HG03571 (cell line): ENCODE measurements around the gene XPR1.

Experiments
- ATAC-seq: cut with Tn5 transposase; IDR thresholded peaks from one replicate; pipeline ENCODE4 v1.9.1; 2021; ENCODE audit not compliant: unreplicated experiment

The XPR1 gene

DNA sequence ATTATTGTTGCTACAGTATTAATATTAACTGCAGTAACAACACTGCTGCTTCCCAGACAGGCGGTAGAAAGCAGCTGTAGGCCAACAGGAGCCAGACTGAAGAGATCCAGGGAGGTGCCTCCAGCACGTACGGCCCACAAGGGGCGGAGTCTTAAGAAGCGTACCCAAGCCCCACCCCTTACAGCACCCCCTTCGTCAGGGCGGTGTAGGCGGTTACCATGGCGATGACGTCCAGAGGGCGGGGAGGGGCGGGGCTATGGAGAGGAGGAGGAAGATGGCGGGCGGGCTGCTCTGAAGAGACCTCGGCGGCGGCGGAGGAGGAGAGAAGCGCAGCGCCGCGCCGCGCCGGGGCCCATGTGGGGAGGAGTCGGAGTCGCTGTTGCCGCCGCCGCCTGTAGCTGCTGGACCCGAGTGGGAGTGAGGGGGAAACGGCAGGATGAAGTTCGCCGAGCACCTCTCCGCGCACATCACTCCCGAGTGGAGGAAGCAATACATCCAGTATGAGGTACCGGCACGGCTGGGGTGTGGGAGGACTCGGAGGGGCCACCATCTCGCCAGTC lies at the start of gene XPR1:
Gene XPR1 (plus strand): TSS at position 257 of the 560 bp plus-strand sequence. CDS start 180 bp downstream, at position 437.
- peak; percentile 99 for ATAC-seq

DNA sequence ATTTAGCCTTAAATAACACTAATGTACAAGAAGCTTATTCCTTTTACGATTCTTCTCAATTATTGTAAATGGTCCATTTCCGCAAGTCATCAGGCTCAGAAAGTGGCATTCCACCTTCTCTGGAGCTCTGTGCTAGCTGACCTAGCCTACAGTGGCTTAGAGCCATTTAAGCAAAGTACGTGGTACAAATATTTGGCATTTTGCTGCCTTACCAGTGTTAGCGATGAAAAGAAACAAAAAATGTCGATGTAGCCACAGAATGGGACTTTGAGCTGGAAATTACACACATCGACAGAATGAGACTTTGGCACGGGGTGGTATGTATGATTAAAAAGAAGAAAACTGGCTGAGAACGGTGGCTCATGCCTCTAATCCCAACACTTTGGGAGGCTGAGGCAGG lies 47.0 kb upstream of the XPR1 start:
- no peak for ATAC-seq

DNA sequence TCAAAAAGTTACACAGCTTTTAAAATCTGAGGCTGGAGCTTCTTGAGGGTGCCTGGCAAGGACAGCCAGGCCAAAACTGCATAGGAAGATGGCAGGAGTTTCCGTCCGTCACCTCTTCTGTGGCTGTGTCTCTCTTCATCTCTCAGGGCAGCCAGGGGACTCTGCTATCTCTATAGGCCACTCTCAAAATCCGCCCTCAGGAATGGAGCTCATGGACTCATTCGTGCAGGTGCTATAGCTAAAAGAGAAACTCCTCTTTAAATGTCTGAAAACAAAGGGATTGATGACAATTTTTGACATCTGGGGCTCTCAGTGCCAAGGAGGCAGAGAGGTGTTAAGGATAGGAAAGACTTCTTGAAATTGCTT lies 45.8 kb upstream of the XPR1 start:
- no peak for ATAC-seq

DNA sequence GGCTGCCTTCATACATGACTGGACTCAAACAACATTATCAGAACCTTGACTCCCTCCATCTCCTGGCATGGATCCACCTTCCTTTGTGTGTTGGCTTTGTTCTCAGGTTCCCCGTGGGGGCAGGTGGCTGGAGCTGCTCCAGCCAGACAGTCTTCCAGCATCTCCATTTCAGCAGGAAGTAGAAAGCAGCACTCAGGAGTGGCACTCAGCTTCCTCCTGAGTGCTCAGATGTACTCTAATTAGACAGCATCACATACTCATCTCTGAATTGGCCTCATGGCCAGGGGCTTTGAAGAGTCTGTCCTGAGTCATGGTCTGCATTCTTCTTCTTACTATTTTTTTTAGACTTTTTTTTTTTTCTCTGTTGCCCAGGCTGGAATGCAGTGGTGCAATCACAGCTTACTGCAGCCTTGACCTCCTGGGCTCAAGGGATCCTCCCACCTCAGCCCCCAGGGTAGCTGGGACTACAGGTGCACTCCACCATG lies 45.1 kb upstream of the XPR1 start:
- ATAC-seq = no peak

DNA sequence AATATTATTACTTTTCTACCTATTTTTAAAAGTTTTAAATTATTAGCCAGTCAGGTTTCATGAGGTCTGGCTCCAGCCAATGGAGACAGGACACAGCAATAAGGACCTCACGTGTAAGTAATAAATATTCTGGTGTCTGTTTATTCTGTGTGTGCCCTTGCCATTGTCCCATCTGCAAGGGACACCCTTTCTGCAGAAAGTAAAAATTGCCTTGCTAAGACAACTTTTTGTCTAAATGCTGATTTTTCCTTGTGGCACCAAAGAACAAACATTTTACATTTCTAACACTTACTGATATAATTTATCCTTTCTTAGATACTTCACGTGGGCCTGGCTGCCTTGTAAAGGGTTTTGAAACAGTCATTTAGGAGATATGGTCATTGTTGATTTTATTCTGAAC lies 43.7 kb upstream of the XPR1 start:
- no peak for ATAC-seq

DNA sequence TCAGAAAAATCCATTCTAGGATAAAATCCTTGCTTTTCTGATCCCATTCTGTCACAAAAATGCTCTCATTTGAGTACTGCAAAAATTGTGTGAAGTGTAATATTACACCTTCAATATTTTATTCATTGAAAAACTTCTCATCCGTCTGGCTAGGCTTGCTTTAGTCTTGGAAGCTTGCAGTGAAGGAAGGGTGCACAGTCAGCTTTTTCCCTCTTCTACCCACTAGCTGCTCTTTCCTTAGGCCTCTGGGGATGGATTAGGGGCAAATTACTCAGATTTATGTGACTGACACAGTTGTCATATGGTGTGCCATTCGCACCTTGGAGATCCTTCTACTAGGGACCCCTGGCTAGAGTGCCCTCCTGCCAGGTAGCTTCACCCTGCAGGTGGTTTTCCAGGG lies 40.9 kb upstream of the XPR1 start:
- ATAC-seq = no peak

DNA sequence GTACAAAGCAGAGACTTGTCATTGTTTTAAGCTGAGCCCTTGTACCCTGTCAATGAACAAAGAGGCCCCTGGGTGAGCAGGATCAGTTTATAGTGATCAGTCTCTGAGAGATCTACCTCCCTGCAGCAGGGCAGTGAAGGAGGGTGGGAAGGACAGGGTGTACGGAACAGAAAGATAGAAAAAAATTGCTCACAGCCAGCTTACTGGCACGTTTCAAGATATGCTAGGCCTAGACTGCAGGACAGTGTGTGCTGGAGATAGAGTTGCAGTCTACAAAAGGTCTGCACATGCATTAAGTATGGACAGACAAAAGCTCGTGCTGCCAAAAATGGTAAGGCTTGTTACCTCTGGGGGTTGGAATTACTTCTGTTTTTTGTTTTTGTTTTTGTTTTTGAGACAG lies 38.4 kb upstream of the XPR1 start:
- ATAC-seq = no peak

DNA sequence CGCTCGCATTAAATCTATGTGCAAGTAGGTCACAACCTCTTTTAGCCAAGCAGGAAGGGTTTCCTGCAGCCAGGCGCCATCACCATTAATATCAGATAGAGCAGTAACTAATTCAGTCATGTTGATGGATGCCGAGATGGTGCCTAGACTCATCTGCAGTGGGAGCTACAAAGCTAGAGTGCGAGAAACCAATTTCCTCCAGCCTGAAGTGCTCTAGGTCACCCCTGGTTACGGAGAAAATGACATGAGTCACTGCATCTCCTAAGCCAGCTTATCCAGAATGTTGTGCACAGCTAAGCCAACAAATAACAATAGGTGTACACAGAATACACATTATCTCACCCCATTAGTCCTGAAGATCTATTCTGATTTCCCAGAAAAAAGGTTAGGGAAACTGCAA lies 37.1 kb upstream of the XPR1 start:
- no peak for ATAC-seq

DNA sequence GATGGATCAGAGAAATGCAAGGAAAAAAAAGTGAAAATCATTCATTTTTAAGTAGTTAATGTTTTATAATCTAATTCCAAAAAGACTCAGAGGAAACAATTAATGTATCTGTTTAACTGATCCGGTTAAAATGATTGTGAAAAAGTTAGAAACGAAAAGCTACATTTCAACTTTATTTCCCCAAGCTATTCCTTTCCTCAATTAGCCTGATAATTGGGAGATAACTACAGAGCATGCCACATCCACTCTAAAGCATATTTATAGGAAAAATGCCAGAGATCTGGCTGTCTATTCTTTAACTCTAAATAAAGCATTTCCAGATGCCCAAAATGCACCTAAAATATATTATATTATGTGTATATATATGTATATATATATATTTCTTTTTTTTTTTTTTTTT lies 35.9 kb upstream of the XPR1 start:
- no peak for ATAC-seq

DNA sequence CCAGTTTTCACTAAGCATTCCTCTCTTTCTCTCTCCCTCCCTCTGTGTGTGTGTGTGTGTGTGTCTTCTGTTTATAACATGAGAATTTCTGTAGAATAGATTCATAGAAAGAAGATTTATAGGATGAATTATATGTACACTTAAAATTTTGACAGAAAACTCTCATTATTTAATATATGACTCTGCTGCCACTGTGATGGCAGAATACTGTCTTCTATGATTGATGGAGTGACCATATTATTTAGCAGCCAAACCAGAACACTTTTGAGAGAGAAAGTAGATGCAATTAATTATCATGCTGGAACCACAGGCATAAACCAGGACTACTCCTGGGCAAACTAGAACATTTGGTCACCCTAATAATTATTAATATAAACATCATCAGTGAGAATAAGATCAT lies 34.3 kb upstream of the XPR1 start:
- ATAC-seq = no peak

DNA sequence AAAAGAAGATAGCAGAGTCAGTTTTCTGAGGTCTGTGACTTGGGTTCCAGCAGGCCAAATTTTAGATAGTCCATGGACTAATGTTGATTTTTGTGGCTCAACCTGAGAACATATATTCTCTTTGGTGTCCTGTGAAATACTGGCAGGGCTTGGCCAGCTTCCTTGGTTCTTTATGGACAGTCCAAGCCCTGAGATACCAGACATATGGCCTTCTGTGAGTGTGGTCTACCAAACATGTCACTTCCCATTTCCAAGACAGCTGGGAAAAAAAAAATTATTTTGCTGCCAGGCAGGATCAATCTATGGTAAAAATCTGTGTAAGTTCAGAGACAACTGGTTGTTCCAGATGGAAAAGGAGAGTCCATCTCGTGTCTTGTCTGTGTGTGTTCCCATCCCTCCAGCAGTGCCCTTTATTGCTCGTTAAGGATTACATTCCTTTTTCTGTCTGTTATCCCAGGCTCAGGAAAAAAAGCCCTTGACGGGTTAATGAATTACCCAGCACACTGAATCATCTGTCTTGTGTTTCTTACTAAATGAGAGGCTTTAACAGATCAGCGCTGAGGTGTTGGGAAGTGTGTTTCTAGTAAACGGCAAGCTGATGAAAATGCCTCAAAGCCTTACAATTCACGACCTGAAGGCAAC lies 33.4 kb upstream of the XPR1 start:
- no peak for ATAC-seq

DNA sequence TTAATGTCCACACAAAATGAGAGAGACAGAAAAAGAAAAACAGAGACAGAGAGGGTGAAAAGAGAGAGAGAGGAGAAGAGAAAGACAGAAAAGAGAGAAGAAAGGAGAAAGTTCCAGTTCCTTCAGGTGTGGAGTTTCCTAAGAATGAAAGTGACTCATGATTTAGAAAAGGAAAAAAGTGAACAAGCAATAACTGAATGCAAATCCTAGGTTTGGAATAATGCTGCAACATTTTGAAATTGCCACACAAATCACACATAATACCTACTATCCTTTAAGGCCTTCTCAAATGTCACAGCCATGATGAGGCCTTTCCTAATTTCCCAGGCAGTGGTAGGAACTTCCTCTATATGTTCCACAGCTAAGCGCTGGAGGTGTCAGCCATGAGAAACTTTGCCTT lies 31.5 kb upstream of the XPR1 start:
- no peak for ATAC-seq

DNA sequence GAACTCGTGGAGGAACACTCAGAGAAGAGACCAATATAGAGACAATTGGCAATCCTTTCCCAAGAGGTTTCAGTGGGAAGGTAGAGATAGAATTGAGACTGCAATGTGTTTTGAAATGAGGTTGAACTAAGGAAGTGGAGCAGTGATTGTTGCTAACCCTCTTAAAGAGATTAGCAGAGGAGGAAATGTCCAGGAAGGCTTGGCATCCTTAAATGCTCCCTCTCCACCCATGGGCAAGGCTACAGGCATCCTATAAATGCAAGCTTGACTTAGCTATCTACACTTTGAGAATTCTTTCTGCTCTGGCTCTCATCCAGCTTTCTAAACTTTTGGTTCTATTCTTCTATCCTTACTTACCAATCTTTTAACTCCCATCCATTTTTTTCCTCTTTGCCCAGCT lies 30.3 kb upstream of the XPR1 start:
- ATAC-seq = no peak

DNA sequence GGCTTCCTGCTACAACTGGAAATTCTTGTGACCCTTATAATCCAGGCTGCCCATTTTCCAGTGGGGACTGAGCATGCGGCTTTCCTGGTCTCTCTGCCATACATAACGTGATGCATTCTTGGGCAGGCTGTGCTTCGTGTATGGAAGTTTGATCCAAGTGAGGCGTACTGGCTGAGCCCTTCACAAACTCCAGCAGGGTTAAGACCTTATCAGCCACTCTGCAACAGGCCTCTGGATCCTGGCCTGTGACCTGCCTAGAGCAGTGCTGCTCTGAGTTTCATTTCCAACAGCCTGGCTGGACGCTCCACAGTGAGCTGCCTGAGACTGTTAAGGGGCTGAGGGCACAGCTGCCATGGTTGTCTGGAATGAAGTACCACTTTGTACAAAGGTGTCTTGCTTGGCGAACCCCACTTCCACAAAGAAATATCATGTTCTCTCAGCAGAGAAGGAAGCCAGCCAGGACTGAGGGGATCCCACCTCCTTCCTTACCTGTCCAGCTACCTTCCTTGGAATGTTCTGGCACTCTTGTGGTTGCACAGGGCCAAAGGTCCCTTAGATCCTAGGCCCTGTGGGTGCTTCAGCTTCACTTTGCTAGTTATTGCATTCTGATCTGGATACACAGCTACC lies 28.5 kb upstream of the XPR1 start:
- ATAC-seq = no peak

DNA sequence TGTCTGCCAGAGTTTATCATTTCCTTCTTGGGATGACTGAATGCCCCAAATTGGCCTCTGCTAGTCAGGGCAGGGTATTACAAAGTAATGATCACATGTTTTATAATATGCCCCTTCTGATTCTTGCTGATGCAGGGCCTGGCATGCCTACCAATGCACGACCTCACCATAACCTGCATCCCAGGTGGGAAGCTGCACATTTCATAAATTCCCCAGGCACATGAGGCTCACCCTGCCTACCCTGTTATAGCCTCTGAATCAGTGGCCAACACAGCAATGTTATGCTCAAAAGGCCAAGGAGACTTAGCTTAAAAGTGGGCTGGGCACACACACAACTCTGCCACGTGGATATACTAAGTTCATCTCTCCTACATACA lies 28.0 kb upstream of the XPR1 start:
- no peak for ATAC-seq

DNA sequence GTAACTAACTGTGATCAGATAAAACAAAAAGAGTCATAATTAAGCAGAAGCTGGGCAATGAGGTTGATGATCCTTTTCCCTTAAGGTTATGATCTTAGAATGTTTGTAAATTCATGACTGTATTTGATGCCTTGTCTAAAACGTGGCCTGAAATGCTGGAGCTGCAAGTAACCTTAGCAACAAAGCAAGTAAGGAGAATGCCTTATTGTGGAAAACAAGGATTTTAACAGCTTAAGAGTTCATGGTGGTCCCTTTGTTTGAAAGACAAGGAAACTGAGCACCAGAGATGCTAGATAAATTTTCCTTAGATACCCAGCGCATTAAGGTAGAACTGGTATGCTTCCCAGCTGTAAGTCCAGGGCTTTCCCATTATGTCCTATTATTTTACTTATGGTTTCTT lies 25.7 kb upstream of the XPR1 start:
- no peak for ATAC-seq

DNA sequence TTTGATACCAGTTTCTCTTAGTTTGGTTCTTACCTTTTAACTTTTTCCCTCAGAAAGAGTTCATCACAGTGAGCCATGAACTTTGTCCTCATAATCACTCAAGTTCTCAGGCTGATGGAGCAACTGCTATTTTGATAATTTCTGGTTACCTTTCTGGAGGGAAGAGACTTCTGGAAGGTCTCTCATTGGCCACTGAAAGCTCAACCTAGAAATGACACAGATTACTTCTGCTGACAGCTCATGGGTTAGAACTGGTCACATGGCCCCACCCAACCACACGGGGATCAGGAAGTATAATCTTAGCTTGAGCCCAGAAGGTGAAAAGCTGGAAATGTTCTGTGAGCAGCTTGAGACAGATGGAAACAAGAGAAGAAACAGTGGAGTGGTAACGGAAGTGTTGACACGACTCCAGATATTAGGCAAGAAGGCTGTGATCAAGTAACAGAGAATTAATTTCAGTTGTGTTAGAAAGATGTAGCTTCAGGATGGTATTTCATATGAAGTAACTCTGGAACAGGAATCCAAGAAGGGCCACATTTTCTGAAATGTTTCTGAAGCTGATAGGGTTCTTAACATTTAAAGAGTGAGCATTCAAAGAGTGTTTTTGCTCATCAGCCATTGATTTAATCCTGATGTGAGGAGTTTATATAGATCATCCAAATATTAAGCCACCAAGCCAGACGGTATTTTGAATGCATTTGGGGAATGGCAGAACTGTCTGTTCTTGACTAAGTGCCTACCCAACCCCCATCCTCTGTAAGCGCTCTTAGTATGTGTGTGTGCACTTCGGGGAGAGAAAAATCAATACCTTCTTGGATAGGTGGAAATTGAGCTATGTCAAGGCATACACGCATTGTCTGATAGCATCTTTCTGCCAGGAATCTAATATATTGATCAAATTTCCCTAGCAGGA lies 21.9 kb upstream of the XPR1 start:
- no peak for ATAC-seq

DNA sequence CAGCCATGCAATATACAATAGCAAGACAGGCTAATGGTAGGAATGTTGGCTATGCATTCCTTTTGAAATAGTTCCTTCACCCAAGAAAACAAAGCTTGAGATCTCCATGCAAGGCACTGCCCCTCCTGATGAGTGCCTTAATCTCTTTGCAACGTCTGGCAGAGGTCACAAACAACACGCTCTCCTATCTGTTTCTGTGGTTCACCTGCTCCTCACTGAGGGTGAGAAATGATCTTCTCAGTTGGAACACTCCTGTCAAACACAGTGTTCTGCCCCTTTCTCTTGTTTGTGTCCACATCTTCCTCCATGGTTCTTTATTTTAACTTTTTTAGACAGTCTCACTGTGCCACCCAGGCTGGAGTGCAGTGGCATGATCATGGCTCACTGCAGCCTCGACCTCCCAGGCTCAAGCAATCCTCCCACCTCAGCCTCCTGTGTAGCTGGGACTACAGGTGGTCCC lies 21.2 kb upstream of the XPR1 start:
- ATAC-seq = no peak

DNA sequence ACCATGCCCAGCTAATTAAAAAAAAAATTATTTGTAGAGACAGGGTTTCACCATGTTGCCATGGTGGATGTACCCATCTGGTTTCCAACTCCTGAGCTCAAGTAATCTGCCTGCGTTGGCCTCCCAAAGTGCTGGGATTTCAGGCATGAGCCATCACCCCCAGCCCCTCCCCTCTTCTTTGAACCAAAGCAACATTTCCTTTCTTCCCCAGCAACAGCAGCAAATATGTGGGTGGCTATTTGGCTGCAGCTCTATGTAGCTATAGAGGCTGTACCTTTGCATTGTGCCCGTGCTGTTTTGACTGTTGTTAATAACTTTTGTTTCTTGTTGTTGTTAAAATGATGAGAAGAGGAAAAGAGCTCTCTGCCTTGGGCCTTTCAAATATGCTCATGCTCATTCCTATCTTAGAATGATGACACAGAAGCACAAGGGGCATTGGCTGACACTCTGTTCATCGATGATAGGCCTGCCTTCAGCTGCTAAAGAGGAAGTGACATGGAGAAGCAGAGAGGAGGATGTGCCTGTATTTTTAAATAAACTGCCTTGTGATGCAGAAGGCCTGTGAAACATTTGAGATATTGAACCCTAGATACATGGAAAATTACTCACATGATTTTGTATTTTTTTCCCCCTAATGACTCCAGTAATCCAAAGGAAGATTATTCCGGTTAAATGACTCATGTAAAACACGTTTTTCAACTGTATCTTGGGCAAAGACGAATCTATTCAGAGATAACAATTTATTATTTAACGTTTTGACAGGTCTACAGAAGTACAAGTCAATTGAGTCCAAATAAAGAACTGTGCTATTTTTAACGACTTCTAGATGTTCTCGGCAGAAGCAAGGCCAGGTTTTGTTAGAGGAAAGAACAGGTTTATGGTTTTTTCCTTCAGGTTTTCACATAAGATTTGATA lies 20.5 kb upstream of the XPR1 start:
- ATAC-seq = no peak

DNA sequence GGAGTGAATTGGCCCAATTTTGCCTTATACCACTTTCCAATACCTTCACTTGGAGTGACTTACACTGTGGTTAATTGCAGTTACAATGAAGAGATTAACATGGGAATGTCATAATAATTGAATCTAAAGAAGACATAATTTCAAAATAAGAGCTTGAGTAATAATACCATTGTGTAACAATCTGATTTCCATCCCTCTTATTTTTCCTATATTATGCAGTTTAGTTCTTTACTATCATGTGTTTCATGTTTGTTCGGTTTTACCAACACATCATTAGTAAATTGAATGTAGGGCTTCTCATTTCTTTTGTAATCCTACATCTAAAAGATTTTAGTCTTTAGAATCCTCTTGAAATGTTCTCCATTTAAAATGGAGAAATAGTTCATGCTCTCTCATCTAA lies 19.2 kb upstream of the XPR1 start:
- no peak for ATAC-seq

DNA sequence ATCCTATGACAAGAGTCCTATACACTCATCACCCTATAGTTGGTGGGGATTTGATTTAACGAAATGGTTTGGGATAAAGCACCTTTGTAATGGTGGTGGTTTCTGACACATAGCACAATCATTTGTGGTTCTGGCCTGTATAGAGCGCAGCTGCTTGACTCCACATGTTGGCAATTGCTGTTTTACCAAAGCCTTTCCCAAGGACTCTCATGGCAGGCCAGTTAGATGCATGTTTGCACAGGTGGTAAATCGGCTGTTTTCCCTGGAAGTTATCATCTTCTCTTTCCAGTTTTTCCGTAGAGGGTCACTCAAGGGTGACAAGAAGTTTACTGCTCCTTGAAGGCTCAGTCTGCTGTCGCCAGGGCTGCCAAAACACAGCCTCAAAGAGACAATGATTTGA lies 17.1 kb upstream of the XPR1 start:
- ATAC-seq = no peak
